ENCODE data around the gene COPS8. TPM values are rescaled to one million over a fixed set of nuclear protein-coding genes. Genes with fewer than 3 reads are reported as not detected.

Gene COPS8
- 10 to 100 TPM; 18.9 to 40.9 (median 27.0) TPM for polyA plus RNA-seq
- long read RNA-seq, donor 1 = 0 reads
- long read RNA-seq, donor 2, full-length matches to known transcripts = 13 of 13 reads
- long read RNA-seq, donor 2, partial matches to known transcripts = 0 of 13 reads
- long read RNA-seq, donor 2, other reads (novel, unspliced or antisense) = 0 of 13 reads
- long read RNA-seq, donor 3, full-length matches to known transcripts = 15 of 15 reads
- long read RNA-seq, donor 3, partial matches to known transcripts = 0 of 15 reads
- long read RNA-seq, donor 3, other reads (novel, unspliced or antisense) = 0 of 15 reads
- long read RNA-seq, donor 4, full-length matches to known transcripts = 2 of 2 reads
- long read RNA-seq, donor 4, partial matches to known transcripts = 0 of 2 reads
- long read RNA-seq, donor 4, other reads (novel, unspliced or antisense) = 0 of 2 reads
- long read RNA-seq, donor 5, full-length matches to known transcripts = 6 of 6 reads
- long read RNA-seq, donor 5, partial matches to known transcripts = 0 of 6 reads
- long read RNA-seq, donor 5, other reads (novel, unspliced or antisense) = 0 of 6 reads
- long read RNA-seq, donor 6, full-length matches to known transcripts = 18 of 18 reads
- long read RNA-seq, donor 6, partial matches to known transcripts = 0 of 18 reads
- long read RNA-seq, donor 6, other reads (novel, unspliced or antisense) = 0 of 18 reads
- long read RNA-seq, donor 7 = 0 reads
- long read RNA-seq, donor 8, full-length matches to known transcripts = 4 of 4 reads
- long read RNA-seq, donor 8, partial matches to known transcripts = 0 of 4 reads
- long read RNA-seq, donor 8, other reads (novel, unspliced or antisense) = 0 of 4 reads
- long read RNA-seq, donor 9, full-length matches to known transcripts = 6 of 6 reads
- long read RNA-seq, donor 9, partial matches to known transcripts = 0 of 6 reads
- long read RNA-seq, donor 9, other reads (novel, unspliced or antisense) = 0 of 6 reads
- long read RNA-seq, donor 10, full-length matches to known transcripts = 33 of 33 reads
- long read RNA-seq, donor 10, partial matches to known transcripts = 0 of 33 reads
- long read RNA-seq, donor 10, other reads (novel, unspliced or antisense) = 0 of 33 reads

GRCh38 chr2:237085248-237086221 lies at the start of gene COPS8:
Gene COPS8, plus strand, starts transcription at chr2:237085889. Its CDS starts 76 bp downstream, at chr2:237085965.
- 0 to 1% (median 0%) methylated on average over 86 of the region's 86 CpGs for WGBS, 3 donors
- Histone ChIP-seq H3K27me3 (ENCODE audit: control insufficient read depth in 3 of 3, insufficient read depth in 3 of 3, low read length in 3 of 3) (no peaks in the 10 kb centered on the region), H3K27ac (ENCODE audit: low read depth in 1 of 3, low read length in 2 of 3) (peak within 1 kb of the TSS; percentile 73 to 93 (median 88)), H3K9me3 (ENCODE audit: control insufficient read depth in 2 of 2, insufficient read depth in 1 of 2, low read depth in 1 of 2, low read length in 1 of 2) (no peaks in the 10 kb centered on the region), H3K36me3 (ENCODE audit: control insufficient read depth in 3 of 3, insufficient read depth in 2 of 3, low read depth in 1 of 3, low read length in 3 of 3) (peaks cover 0 to 7% (median 0%) of the 10 kb centered on the region in 3 donors), H3K4me1 (ENCODE audit: control insufficient read depth in 3 of 3, insufficient read depth in 2 of 3, low read depth in 1 of 3, low read length in 2 of 3) (peaks cover 0 to 3% (median 0%) of the 10 kb centered on the region in 3 donors), H3K4me3 (ENCODE audit: low read depth in 1 of 3, low read length in 3 of 3) (peak within 1 kb of the TSS; percentile 58 to 96 (median 89))
- DNase-seq = peak; percentile 91 to 98
- no peak for FAIRE-seq

GRCh38 chr2:237039301-237040031 lies 46.2 kb upstream of the COPS8 start:
- WGBS, 3 donors = 81 to 92% (median 84%) methylated on average over 14 of the region's 14 CpGs
- H3K4me3 ChIP-seq (ENCODE audit: low read depth in 1 of 3, low read length in 3 of 3) = no peak overlapping the region
- no peak overlapping the region for H3K27ac ChIP-seq (ENCODE audit: low read depth in 1 of 3, low read length in 2 of 3)
- FAIRE-seq (no peak), DNase-seq (no peak)
- no peaks in the 10 kb centered on the region for H3K4me1 ChIP-seq (ENCODE audit: control insufficient read depth in 3 of 3, insufficient read depth in 2 of 3, low read depth in 1 of 3, low read length in 2 of 3)
- H3K9me3 ChIP-seq (ENCODE audit: control insufficient read depth in 2 of 2, insufficient read depth in 1 of 2, low read depth in 1 of 2, low read length in 1 of 2) = no peaks in the 10 kb centered on the region
- no peaks in the 10 kb centered on the region for H3K27me3 ChIP-seq (ENCODE audit: control insufficient read depth in 3 of 3, insufficient read depth in 3 of 3, low read length in 3 of 3)
- no peaks in the 10 kb centered on the region for H3K36me3 ChIP-seq (ENCODE audit: control insufficient read depth in 3 of 3, insufficient read depth in 2 of 3, low read depth in 1 of 3, low read length in 3 of 3)

GRCh38 chr2:237041231-237041630 lies 44.5 kb upstream of the COPS8 start:
- Histone ChIP-seq H3K4me3 (ENCODE audit: low read depth in 1 of 3, low read length in 3 of 3) (no peak overlapping the region), H3K9me3 (ENCODE audit: control insufficient read depth in 2 of 2, insufficient read depth in 1 of 2, low read depth in 1 of 2, low read length in 1 of 2) (no peaks in the 10 kb centered on the region), H3K4me1 (ENCODE audit: control insufficient read depth in 3 of 3, insufficient read depth in 2 of 3, low read depth in 1 of 3, low read length in 2 of 3) (no peaks in the 10 kb centered on the region), H3K27me3 (ENCODE audit: control insufficient read depth in 3 of 3, insufficient read depth in 3 of 3, low read length in 3 of 3) (peaks cover 0 to 2% (median 0%) of the 10 kb centered on the region in 3 donors), H3K36me3 (ENCODE audit: control insufficient read depth in 3 of 3, insufficient read depth in 2 of 3, low read depth in 1 of 3, low read length in 3 of 3) (no peaks in the 10 kb centered on the region), H3K27ac (ENCODE audit: low read depth in 1 of 3, low read length in 2 of 3) (no peak overlapping the region)
- WGBS, 3 donors = 49 to 67% (median 57%) methylated on average over 11 of the region's 11 CpGs
- FAIRE-seq (no peak), DNase-seq (no peak)

GRCh38 chr2:237042101-237042500 lies 43.6 kb upstream of the COPS8 start:
- FAIRE-seq (no peak), DNase-seq (no peak)
- H3K9me3 ChIP-seq (ENCODE audit: control insufficient read depth in 2 of 2, insufficient read depth in 1 of 2, low read depth in 1 of 2, low read length in 1 of 2) = no peaks in the 10 kb centered on the region
- H3K27me3 ChIP-seq (ENCODE audit: control insufficient read depth in 3 of 3, insufficient read depth in 3 of 3, low read length in 3 of 3) = peaks cover 0 to 2% (median 0%) of the 10 kb centered on the region in 3 donors
- WGBS, 3 donors = 80 to 86% (median 83%) methylated on average over 1 of the region's 1 CpG
- no peak overlapping the region for H3K4me3 ChIP-seq (ENCODE audit: low read depth in 1 of 3, low read length in 3 of 3)
- no peak overlapping the region for H3K27ac ChIP-seq (ENCODE audit: low read depth in 1 of 3, low read length in 2 of 3)
- no peaks in the 10 kb centered on the region for H3K36me3 ChIP-seq (ENCODE audit: control insufficient read depth in 3 of 3, insufficient read depth in 2 of 3, low read depth in 1 of 3, low read length in 3 of 3)
- H3K4me1 ChIP-seq (ENCODE audit: control insufficient read depth in 3 of 3, insufficient read depth in 2 of 3, low read depth in 1 of 3, low read length in 2 of 3) = no peaks in the 10 kb centered on the region

- Histone ChIP-seq H3K9me3 (ENCODE audit: control insufficient read depth in 2 of 2, insufficient read depth in 1 of 2, low read depth in 1 of 2, low read length in 1 of 2) (peaks cover 0 to 5% of the 10 kb centered on the region in 2 donors), H3K4me1 (ENCODE audit: control insufficient read depth in 3 of 3, insufficient read depth in 2 of 3, low read depth in 1 of 3, low read length in 2 of 3) (no peaks in the 10 kb centered on the region), H3K36me3 (ENCODE audit: control insufficient read depth in 3 of 3, insufficient read depth in 2 of 3, low read depth in 1 of 3, low read length in 3 of 3) (no peaks in the 10 kb centered on the region), H3K27ac (ENCODE audit: low read depth in 1 of 3, low read length in 2 of 3) (no peak overlapping the region), H3K27me3 (ENCODE audit: control insufficient read depth in 3 of 3, insufficient read depth in 3 of 3, low read length in 3 of 3) (peaks cover 0 to 2% (median 0%) of the 10 kb centered on the region in 3 donors), H3K4me3 (ENCODE audit: low read depth in 1 of 3, low read length in 3 of 3) (no peak overlapping the region)
- 56 to 60% (median 58%) methylated on average over 5 of the region's 5 CpGs for WGBS, 3 donors
- DNase-seq (no peak), FAIRE-seq (no peak)
Observed at GRCh38 chr2:237043866-237044265, 41.8 kb upstream of the COPS8 start.

- WGBS, 3 donors = 42 to 59% (median 55%) methylated on average over 3 of the region's 3 CpGs
- H3K27me3 ChIP-seq (ENCODE audit: control insufficient read depth in 3 of 3, insufficient read depth in 3 of 3, low read length in 3 of 3) = peaks cover 0 to 2% (median 0%) of the 10 kb centered on the region in 3 donors
- no peaks in the 10 kb centered on the region for H3K36me3 ChIP-seq (ENCODE audit: control insufficient read depth in 3 of 3, insufficient read depth in 2 of 3, low read depth in 1 of 3, low read length in 3 of 3)
- no peak overlapping the region for H3K4me3 ChIP-seq (ENCODE audit: low read depth in 1 of 3, low read length in 3 of 3)
- H3K9me3 ChIP-seq (ENCODE audit: control insufficient read depth in 2 of 2, insufficient read depth in 1 of 2, low read depth in 1 of 2, low read length in 1 of 2) = peaks cover 0 to 5% of the 10 kb centered on the region in 2 donors
- H3K4me1 ChIP-seq (ENCODE audit: control insufficient read depth in 3 of 3, insufficient read depth in 2 of 3, low read depth in 1 of 3, low read length in 2 of 3) = no peaks in the 10 kb centered on the region
- DNase-seq (no peak), FAIRE-seq (no peak)
- no peak overlapping the region for H3K27ac ChIP-seq (ENCODE audit: low read depth in 1 of 3, low read length in 2 of 3)
Observed at GRCh38 chr2:237044281-237044680, 41.4 kb upstream of the COPS8 start.

GRCh38 chr2:237045449-237045848 lies 40.2 kb upstream of the COPS8 start:
- Histone ChIP-seq H3K9me3 (ENCODE audit: control insufficient read depth in 2 of 2, insufficient read depth in 1 of 2, low read depth in 1 of 2, low read length in 1 of 2) (peaks cover 0 to 9% of the 10 kb centered on the region in 2 donors), H3K36me3 (ENCODE audit: control insufficient read depth in 3 of 3, insufficient read depth in 2 of 3, low read depth in 1 of 3, low read length in 3 of 3) (no peaks in the 10 kb centered on the region), H3K4me1 (ENCODE audit: control insufficient read depth in 3 of 3, insufficient read depth in 2 of 3, low read depth in 1 of 3, low read length in 2 of 3) (no peaks in the 10 kb centered on the region), H3K27me3 (ENCODE audit: control insufficient read depth in 3 of 3, insufficient read depth in 3 of 3, low read length in 3 of 3) (peaks cover 0 to 2% (median 0%) of the 10 kb centered on the region in 3 donors), H3K27ac (ENCODE audit: low read depth in 1 of 3, low read length in 2 of 3) (no peak overlapping the region), H3K4me3 (ENCODE audit: low read depth in 1 of 3, low read length in 3 of 3) (no peak overlapping the region)
- WGBS, 3 donors = 71 to 80% (median 76%) methylated on average over 4 of the region's 4 CpGs
- no peak for FAIRE-seq
- no peak for DNase-seq
